Activated CD8-positive, alpha-beta T cell treated with anti-CD3 and anti-CD28 coated beads, Interleukin-2, amount 10 ng/mL, durations not matched to agents 7 days and 5 days (primary cell): ENCODE measurements around the gene TDRD3. TPM values are rescaled to one million over a fixed set of nuclear protein-coding genes. Genes with fewer than 3 reads are reported as not detected.
"Not testable (repeated sequence)": the region's sequence is repeated elsewhere in the genome, so short reads cannot be mapped to it uniquely, and the experiment has no call there.

Experiments
- ATAC-seq: fragments of 150-1000 bp; cut with Tn5 transposase; one replicate; pipeline ENCODE4 v1.10.0; 2021; ENCODE audit warnings: moderate library complexity
- CTCF ChIA-PET: fragments of 350-600 bp; sonication (Branson Sonifier 250); formaldehyde crosslinking; loops from one replicate; lab custom pipeline; 2021; ENCODE audit warnings: antibody characterized with exemption; lab: Charles Lee
- POLR2A ChIA-PET: fragments of 350-600 bp; sonication (Branson Sonifier 250); formaldehyde crosslinking; loops from one replicate; lab custom pipeline; 2021; ENCODE audit warnings: antibody characterized with exemption; lab: Charles Lee
- DNase-seq: peaks from one replicate; pipeline ENCODE4 v3.0.0-alpha.2; 2020
- H3K27ac Mint-ChIP-seq: one replicate; pipeline ENCODE4 v1.8.0; 2021; ENCODE audit warnings: mild to moderate bottlenecking, mixed read lengths
- H3K27me3 Mint-ChIP-seq: one replicate; pipeline ENCODE4 v1.8.0; 2021; ENCODE audit warnings: low read depth, mixed read lengths
- H3K36me3 Mint-ChIP-seq: one replicate; pipeline ENCODE4 v1.8.0; 2021; ENCODE audit warnings: low read depth, mixed read lengths
- H3K4me1 Mint-ChIP-seq: one replicate; pipeline ENCODE4 v1.8.0; 2021; ENCODE audit warnings: low read depth, mixed read lengths
- H3K4me3 Mint-ChIP-seq: one replicate; pipeline ENCODE4 v1.8.0; 2021; ENCODE audit warnings: mild to moderate bottlenecking, mixed read lengths
- H3K9me3 Mint-ChIP-seq: one replicate; pipeline ENCODE4 v1.8.0; 2022; ENCODE audit warnings: mixed read lengths; ENCODE audit not compliant: insufficient read depth
- total RNA-seq, 2 experiments: library from RNA; stranded (reverse); gene quantifications; one replicate each; pipeline ENCODE4 v1.2.3, GENCODE V29; 2021

The TDRD3 gene
- total RNA-seq, 2 experiments from 2014 or later, result 21.7 to 22.2 TPM

- Mint-ChIP-seq H3K4me3 (no peak overlapping the region), H3K27me3 (peaks cover 5% of the 10 kb centered on the region), H3K27ac (no peak overlapping the region), H3K4me1 (no peaks in the 10 kb centered on the region), H3K36me3 (no peaks in the 10 kb centered on the region), H3K9me3 (no peaks in the 10 kb centered on the region)
- DNase-seq (peak; percentile 24), ATAC-seq (no peak)
- ChIA-PET CTCF (interaction anchor here (1.2 kb wide), 1 partner anchor 31 kb away, joined by 3 read pairs; no protein-coding TSS in a partner anchor), POLR2A (no interaction called here)
Measured at GRCh38 chr13:60370343-60370742, 26.7 kb upstream of the TDRD3 start.

GRCh38 chr13:60372141-60372540 is 24.9 kb upstream of the TDRD3 start:
- DNase-seq (no peak), ATAC-seq (no peak)
- no peaks in the 10 kb centered on the region for H3K4me1 Mint-ChIP-seq
- H3K4me3 Mint-ChIP-seq, result no peak overlapping the region
- no peak overlapping the region for H3K27ac Mint-ChIP-seq
- POLR2A ChIA-PET, result no interaction called here
- H3K36me3 Mint-ChIP-seq, result no peaks in the 10 kb centered on the region
- CTCF ChIA-PET, result no interaction called here
- H3K27me3 Mint-ChIP-seq, result peaks cover 2% of the 10 kb centered on the region
- no peaks in the 10 kb centered on the region for H3K9me3 Mint-ChIP-seq

- CTCF ChIA-PET, result interaction anchor here (1.0 kb wide), 1 partner anchor 10 kb away, joined by 6 read pairs; no protein-coding TSS in a partner anchor
- ATAC-seq, H3K9me3 Mint-ChIP-seq, H3K4me3 Mint-ChIP-seq, H3K27ac Mint-ChIP-seq, H3K27me3 Mint-ChIP-seq, H3K36me3 Mint-ChIP-seq, POLR2A ChIA-PET, DNase-seq, H3K4me1 Mint-ChIP-seq: not testable (repeated sequence)
Measured at GRCh38 chr13:60379282-60379681, 17.7 kb upstream of the TDRD3 start.

- no peak for ATAC-seq
- no peak for DNase-seq
- Mint-ChIP-seq H3K4me3 (no peak overlapping the region), H3K27me3 (peaks cover 4% of the 10 kb centered on the region), H3K36me3 (no peaks in the 10 kb centered on the region), H3K27ac (no peak overlapping the region), H3K9me3 (no peaks in the 10 kb centered on the region), H3K4me1 (peaks cover 1% of the 10 kb centered on the region)
- POLR2A ChIA-PET, result no interaction called here
- CTCF ChIA-PET, result interaction anchor here (1.0 kb wide), 1 partner anchor 11 kb away, joined by 6 read pairs; no protein-coding TSS in a partner anchor
Measured at GRCh38 chr13:60379837-60380565, 17.0 kb upstream of the TDRD3 start.

DNA sequence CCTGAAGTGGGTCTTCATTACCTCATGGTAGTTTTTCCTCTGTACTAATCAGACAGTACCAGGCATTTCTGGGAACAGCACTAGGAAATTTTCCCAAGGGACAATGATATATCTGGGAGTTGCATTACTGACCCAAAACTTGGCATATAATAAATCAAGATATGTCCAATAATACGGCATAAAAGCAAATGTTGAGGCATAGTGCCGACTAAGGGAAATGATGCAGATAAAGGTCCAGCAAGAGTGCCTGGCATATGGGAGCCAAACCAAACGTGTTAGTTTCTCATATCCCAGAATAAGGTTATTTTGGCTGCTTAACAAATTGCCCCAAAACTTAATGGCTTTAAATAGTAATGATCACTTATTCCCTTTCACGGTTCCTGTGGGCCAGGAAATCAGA is 12.1 kb upstream of the TDRD3 start:
- no peaks in the 10 kb centered on the region for H3K4me1 Mint-ChIP-seq
- POLR2A ChIA-PET, result no interaction called here
- H3K27me3 Mint-ChIP-seq, result peaks cover 14% of the 10 kb centered on the region
- H3K36me3 Mint-ChIP-seq, result no peaks in the 10 kb centered on the region
- no peak overlapping the region for H3K27ac Mint-ChIP-seq
- no peak overlapping the region for H3K4me3 Mint-ChIP-seq
- no peaks in the 10 kb centered on the region for H3K9me3 Mint-ChIP-seq
- CTCF ChIA-PET, result no interaction called here
- no peak for ATAC-seq
- DNase-seq, result no peak

DNA sequence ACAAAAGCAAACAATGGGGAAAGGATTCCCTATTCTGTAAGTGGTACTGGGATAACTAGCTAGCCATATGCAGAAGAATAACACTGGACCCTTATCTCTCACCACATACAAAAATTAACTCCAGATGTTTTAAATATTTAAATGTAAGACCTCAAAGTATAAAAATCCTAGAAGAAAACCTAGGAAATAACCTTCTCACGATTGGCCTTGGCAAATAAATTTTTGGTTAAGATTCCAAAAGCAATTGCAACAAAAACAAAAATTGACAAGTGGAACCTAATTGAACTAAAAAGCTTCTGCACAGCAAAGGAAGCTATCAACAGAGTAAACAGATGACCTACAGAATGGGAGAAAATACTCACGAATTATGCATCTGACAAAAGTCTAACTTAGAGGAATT is 10.8 kb upstream of the TDRD3 start:
- DNase-seq, result no peak
- ChIA-PET POLR2A (no interaction called here), CTCF (interaction anchor here (0.7 to 1.5 kb wide), 2 partner anchors 11 to 12 kb away, joined by 3 read pairs; partner anchors contain the start of gene TDRD3)
- Mint-ChIP-seq H3K4me3 (no peak overlapping the region), H3K4me1 (no peaks in the 10 kb centered on the region), H3K27me3 (peaks cover 14% of the 10 kb centered on the region), H3K27ac (no peak overlapping the region), H3K36me3 (no peaks in the 10 kb centered on the region), H3K9me3 (no peaks in the 10 kb centered on the region)
- ATAC-seq, result no peak

GRCh38 chr13:60392131-60392530 is 4.9 kb upstream of the TDRD3 start:
- no peak for ATAC-seq
- ChIA-PET CTCF (no interaction called here), POLR2A (no interaction called here)
- no peak overlapping the region for H3K27ac Mint-ChIP-seq
- DNase-seq, result no peak
- H3K4me1 Mint-ChIP-seq, result peaks cover 10% of the 10 kb centered on the region
- peaks cover 6% of the 10 kb centered on the region for H3K27me3 Mint-ChIP-seq
- no peak overlapping the region for H3K4me3 Mint-ChIP-seq
- H3K36me3 Mint-ChIP-seq, result no peaks in the 10 kb centered on the region
- H3K9me3 Mint-ChIP-seq, result no peaks in the 10 kb centered on the region

- peak overlapping the region; percentile 89 for H3K4me3 Mint-ChIP-seq
- peak overlapping the region; percentile 91 for H3K27ac Mint-ChIP-seq
- DNase-seq, result peak; percentile 88
- ChIA-PET POLR2A (interaction anchor here (1.0 to 1.3 kb wide), 2 partner anchors 32 to 230 kb away, joined by 3 to 6 read pairs; no protein-coding TSS in a partner anchor), CTCF (interaction anchor here (1.1 to 1.4 kb wide), 4 partner anchors 9 to 44 kb away, joined by 3 to 8 read pairs (median 6); no protein-coding TSS in a partner anchor)
- no peaks in the 10 kb centered on the region for H3K36me3 Mint-ChIP-seq
- no peaks in the 10 kb centered on the region for H3K9me3 Mint-ChIP-seq
- H3K4me1 Mint-ChIP-seq, result peaks cover 29% of the 10 kb centered on the region
- H3K27me3 Mint-ChIP-seq, result peaks cover 4% of the 10 kb centered on the region
- ATAC-seq, result peak; percentile 89
Measured at GRCh38 chr13:60395971-60396782, 843 bp upstream of the TDRD3 start.

DNA sequence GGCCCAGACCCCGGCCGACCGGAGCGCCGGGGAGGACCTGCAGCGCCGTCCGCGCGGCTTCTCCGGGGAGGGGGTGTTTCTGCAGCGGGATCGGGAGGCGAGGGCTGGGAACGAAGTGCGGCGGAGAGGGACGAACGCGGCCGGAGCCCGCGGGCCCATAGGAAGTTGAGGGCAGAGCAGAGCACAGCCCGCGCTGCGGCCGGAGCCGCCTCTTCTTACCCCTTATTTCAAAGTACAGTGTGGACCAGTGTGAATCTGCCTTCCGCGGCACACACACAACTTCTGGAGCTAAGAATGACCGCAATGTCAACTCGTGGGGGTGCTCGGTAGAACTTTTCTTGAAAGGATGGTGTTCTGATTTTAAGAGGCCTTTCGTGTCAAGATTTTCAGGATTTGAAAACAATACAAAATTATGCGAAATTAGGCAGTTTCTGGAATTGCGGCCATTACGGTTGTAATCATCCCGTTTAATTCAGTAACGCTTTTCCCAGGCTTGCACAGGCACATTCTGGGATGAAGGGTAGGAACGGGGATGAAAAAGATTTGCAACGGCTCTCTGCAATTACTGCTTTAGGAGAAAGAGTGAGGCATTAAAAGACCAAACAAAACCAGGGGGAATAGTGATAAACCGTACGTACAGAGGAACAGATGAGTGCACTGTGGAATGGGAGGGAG is 821 bp downstream of the TDRD3 start:
- CTCF ChIA-PET, result interaction anchor here (1.2 to 1.5 kb wide), 4 partner anchors 12 to 56 kb away, joined by 3 to 6 read pairs (median 3); no protein-coding TSS in a partner anchor
- Mint-ChIP-seq H3K9me3 (no peaks in the 10 kb centered on the region), H3K4me1 (peaks cover 36% of the 10 kb centered on the region), H3K27me3 (peaks cover 4% of the 10 kb centered on the region), H3K36me3 (no peaks in the 10 kb centered on the region), H3K27ac (peak overlapping the region; percentile 95), H3K4me3 (peak overlapping the region; percentile 83)
- POLR2A ChIA-PET, result interaction anchor here (1.0 kb wide), 1 partner anchor 14 kb away, joined by 5 read pairs; no protein-coding TSS in a partner anchor
- peak; percentile 17 for ATAC-seq
- peak; percentile 56 for DNase-seq

DNA sequence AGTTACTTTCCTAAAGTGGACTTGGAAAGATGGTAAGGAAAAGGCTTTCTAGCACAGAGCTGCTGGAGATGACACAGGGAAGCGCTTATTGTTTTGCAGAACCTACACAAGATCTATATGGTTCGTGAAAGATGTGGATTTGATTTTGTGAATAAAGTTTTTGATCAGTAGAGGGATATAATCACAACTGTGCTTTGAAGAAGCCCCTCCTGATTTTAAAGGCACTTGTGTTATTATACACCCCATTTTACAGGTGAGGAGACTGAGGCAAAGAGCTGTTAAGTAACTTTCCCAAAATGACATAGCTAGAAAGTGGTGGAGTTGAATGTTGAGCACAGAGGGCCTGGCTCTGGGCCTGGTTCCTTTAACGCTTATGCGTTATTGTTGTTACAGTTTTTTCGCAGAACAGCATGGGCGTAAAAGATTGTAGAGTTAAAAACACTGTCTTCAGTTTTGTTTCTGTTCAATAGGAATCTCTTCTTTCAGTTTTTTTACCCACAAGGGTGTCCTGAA is 1.4 kb downstream of the TDRD3 start:
- DNase-seq (no peak), ATAC-seq (no peak)
- peak overlapping the region; percentile 83 for H3K4me3 Mint-ChIP-seq
- peak overlapping the region; percentile 95 for H3K27ac Mint-ChIP-seq
- peaks cover 4% of the 10 kb centered on the region for H3K27me3 Mint-ChIP-seq
- H3K36me3 Mint-ChIP-seq, result no peaks in the 10 kb centered on the region
- H3K4me1 Mint-ChIP-seq, result peaks cover 36% of the 10 kb centered on the region
- H3K9me3 Mint-ChIP-seq, result no peaks in the 10 kb centered on the region
- POLR2A ChIA-PET, result interaction anchor here (1.0 kb wide), 1 partner anchor 13 kb away, joined by 5 read pairs; no protein-coding TSS in a partner anchor
- CTCF ChIA-PET, result interaction anchor here (1.2 to 1.5 kb wide), 4 partner anchors 12 to 55 kb away, joined by 3 to 6 read pairs (median 3); no protein-coding TSS in a partner anchor
